Measurements from ENCODE around the gene DNAH11. TPM values are rescaled to one million over a fixed set of nuclear protein-coding genes. Genes with fewer than 3 reads are reported as not detected.

The DNAH11 gene
- total and polyA plus RNA-seq, 2 of the 13 experiments (the other 11 are each of a cell fraction or from before 2014, with no cell fraction given): not detected

DNA sequence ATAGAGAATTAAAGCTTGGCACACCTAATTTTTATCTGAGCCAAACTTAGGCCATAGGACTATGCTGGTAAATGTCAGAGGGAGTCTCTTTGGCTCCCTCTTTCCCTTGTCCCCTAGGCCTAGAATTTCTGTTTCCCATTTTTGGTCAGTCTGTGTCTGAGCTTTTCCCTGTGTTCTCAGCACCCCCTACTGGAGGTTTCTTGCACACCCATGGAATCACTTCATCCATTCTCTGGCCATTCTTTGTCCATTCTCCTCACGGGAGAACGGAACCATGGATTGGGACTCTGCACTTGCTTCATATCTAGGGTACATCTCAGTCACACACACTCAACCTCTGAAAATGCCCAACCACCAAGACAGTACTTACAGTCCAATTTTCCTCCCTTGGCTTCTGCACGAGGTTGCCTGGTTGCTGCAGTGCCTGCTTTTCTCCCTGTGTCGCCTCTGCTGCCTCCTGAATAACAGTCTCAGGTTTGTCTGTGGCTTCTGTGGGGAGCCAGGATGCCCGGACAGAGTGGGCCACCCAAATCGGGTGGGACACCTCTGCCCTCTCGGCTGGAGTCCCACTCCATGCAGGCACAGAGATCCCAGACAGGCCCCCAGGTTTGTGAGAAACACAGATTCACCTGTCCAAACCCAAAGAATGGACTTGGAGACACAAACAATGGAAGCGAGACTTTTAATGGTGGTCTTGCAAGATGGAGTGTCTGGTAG lies 35.1 kb upstream of the DNAH11 start:
- FAIRE-seq: peak; percentile 50
- peaks cover 2 to 6% of the 10 kb centered on the region in 2 experiments; a peak in 1 of 5 replicates for H3K36me3 ChIP-seq (replicated peaks in 1 of 2; ENCODE audit: control insufficient read depth in 1 of 2, insufficient read depth in 2 of 2, low read length in 2 of 2)
- intact Hi-C loops (cut with micrococcal nuclease; ENCODE audit: unreplicated experiment) (loop anchor here (1.0 to 10.0 kb wide), 6 partner anchors 80 to 729 kb away; partner anchors contain the start of gene SP4), in situ Hi-C loops (cut with HindIII; ENCODE audit: extremely low pct_ligation_motif_present, low pct_unique_long_range_greater_than_20kb) (loop anchor here (5.0 to 25.0 kb wide), 2 partner anchors 245 to 720 kb away; partner anchors contain the start of gene SP8)
- WGBS (ENCODE audit: low lambda C conversion rate): 89% methylated on average over 5 of the region's 8 CpGs
- DNase-seq (ENCODE audit: low spot score): peak; percentile 34
- no peaks in the 10 kb centered on the region for H4K20me1 ChIP-seq (ENCODE audit: insufficient read depth, low read length)
- ChIA-PET POLR2A (no interaction called here), CTCF (ENCODE audit: low intra/inter-chr PET ratio, low total read pairs) (interaction anchor here (1.3 to 2.5 kb wide), 3 partner anchors 207 to 251 kb away, joined by 3 to 20 read pairs (median 13); no protein-coding TSS in a partner anchor)
- no peak overlapping the region for H3K27ac ChIP-seq (ENCODE audit: extremely low read length, insufficient read depth, low read length)
- no peaks in the 10 kb centered on the region for H3K4me1 ChIP-seq (ENCODE audit: insufficient read depth, low read length)
- no TSS peak for BruUV-seq (replicated peaks)
- H3K4me3 ChIP-seq (replicated peaks in 1 of 3; ENCODE audit: insufficient read depth in 1 of 3, low read depth in 2 of 3, low read length in 3 of 3): no peak overlapping the region
- TF ChIP-seq ZSCAN9 (CRISPR knock-in tag; IDR thresholded peaks at IDR 0.05; ENCODE audit: borderline replicate concordance) (no peak), SMC3 (IDR thresholded peaks at IDR 0.05; ENCODE audit: low read length) (peak; percentile 52; the same call in 1 of the 2 replicates), STAG1 (CRISPR knock-in tag; IDR thresholded peaks at IDR 0.05) (peak; percentile 90), THAP11 (CRISPR knock-in tag; IDR thresholded peaks at IDR 0.05) (0 out of 2 replicates have a peak, but pooled peaks have one; percentile 20), ONECUT2 (CRISPR knock-in tag; IDR thresholded peaks at IDR 0.05) (no peak), ZNF7 (CRISPR knock-in tag; IDR thresholded peaks at IDR 0.05) (no peak), CCAR2 (optimal IDR thresholded peaks at IDR 0.05; ENCODE audit: low read depth, low read length) (no peak), ZNF12 (CRISPR knock-in tag; IDR thresholded peaks at IDR 0.05) (no peak), RAD21 (CRISPR knock-in tag; IDR thresholded peaks at IDR 0.05) (peak; percentile 60)
- TF ChIP-seq, protein P1, sequence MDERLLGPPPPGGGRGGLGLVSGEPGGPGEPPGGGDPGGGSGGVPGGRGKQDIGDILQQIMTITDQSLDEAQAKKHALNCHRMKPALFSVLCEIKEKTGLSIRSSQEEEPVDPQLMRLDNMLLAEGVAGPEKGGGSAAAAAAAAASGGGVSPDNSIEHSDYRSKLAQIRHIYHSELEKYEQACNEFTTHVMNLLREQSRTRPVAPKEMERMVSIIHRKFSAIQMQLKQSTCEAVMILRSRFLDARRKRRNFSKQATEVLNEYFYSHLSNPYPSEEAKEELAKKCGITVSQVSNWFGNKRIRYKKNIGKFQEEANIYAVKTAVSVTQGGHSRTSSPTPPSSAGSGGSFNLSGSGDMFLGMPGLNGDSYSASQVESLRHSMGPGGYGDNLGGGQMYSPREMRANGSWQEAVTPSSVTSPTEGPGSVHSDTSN (CRISPR knock-in tag; IDR thresholded peaks at IDR 0.05): no peak
- TF ChIP-seq, protein P2, sequence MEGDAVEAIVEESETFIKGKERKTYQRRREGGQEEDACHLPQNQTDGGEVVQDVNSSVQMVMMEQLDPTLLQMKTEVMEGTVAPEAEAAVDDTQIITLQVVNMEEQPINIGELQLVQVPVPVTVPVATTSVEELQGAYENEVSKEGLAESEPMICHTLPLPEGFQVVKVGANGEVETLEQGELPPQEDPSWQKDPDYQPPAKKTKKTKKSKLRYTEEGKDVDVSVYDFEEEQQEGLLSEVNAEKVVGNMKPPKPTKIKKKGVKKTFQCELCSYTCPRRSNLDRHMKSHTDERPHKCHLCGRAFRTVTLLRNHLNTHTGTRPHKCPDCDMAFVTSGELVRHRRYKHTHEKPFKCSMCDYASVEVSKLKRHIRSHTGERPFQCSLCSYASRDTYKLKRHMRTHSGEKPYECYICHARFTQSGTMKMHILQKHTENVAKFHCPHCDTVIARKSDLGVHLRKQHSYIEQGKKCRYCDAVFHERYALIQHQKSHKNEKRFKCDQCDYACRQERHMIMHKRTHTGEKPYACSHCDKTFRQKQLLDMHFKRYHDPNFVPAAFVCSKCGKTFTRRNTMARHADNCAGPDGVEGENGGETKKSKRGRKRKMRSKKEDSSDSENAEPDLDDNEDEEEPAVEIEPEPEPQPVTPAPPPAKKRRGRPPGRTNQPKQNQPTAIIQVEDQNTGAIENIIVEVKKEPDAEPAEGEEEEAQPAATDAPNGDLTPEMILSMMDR (CRISPR knock-in tag; IDR thresholded peaks at IDR 0.05): peak; percentile 76
- H3K79me2 ChIP-seq (ENCODE audit: insufficient read depth, low read length): no peaks in the 10 kb centered on the region
- H3K9ac ChIP-seq (ENCODE audit: insufficient read depth, low read depth, low read length): no peak overlapping the region
- peak; percentile 93 for ATAC-seq
- H3K9me3 ChIP-seq (ENCODE audit: low read length): no peaks in the 10 kb centered on the region
- no peak overlapping the region for H3K4me2 ChIP-seq (ENCODE audit: low read depth, low read length)
- no peak overlapping the region for H2AFZ ChIP-seq (ENCODE audit: low read length)
- no peaks in the 10 kb centered on the region for H3K27me3 ChIP-seq (ENCODE audit: control insufficient read depth in 1 of 2, insufficient read depth in 2 of 2, low read length in 2 of 2)

Data from HepG2 (cell line).